Activated T-helper 9 cell treated with anti-CD3 and anti-CD28 coated beads, Interleukin-2, amount 50 U/mL, for 16 hours (primary cell): ENCODE measurements around the gene CTRB2.
"Not testable (repeated sequence)": the region's sequence is repeated elsewhere in the genome, so short reads cannot be mapped to it uniquely, and the experiment has no call there.

Source experiments
- DNase-seq: peaks from one replicate; pipeline ENCODE4 v3.0.0-alpha.2; 2020; ENCODE audit warnings: low read depth

CTRB2 gene

DNA sequence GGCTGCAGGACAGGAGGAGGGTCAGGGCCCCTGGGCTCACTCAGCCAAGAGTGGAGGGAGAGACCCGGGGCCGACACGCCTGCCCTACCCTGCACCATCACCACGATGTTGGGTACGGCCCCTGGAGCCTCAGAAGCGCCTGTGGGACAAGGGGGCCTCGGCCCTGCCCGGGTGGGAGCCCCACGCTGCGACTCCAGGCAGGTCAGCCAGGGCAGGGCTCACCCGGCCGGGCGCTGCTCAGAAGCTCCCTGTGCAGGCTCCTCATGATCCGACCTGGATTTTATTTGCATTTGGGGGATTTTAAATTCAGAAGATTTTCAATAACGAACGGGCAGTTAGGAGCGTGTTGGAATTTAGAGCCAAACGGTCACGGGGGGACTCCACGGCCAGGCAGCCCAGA is 2.1 kb downstream of the CTRB2 start:
- not testable (repeated sequence) for DNase-seq

DNA sequence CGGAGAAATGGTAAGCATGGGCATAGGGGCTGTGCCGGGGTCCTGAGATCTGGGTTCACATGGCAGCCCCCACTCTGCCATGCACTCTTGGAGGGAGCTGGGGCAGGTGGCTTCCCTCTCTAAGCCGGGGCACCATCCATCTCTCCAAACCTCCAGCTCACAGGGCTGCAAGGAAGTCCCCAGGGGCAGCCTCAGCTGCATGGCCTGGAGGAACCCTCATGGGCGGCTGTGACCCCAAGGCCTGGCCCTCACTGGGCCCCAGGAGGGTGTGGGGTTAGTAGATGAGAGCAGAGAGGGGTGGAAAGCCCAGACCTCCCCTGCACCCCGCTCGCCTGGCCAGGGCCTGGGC is 2.6 kb downstream of the CTRB2 start:
- DNase-seq: no peak

DNA sequence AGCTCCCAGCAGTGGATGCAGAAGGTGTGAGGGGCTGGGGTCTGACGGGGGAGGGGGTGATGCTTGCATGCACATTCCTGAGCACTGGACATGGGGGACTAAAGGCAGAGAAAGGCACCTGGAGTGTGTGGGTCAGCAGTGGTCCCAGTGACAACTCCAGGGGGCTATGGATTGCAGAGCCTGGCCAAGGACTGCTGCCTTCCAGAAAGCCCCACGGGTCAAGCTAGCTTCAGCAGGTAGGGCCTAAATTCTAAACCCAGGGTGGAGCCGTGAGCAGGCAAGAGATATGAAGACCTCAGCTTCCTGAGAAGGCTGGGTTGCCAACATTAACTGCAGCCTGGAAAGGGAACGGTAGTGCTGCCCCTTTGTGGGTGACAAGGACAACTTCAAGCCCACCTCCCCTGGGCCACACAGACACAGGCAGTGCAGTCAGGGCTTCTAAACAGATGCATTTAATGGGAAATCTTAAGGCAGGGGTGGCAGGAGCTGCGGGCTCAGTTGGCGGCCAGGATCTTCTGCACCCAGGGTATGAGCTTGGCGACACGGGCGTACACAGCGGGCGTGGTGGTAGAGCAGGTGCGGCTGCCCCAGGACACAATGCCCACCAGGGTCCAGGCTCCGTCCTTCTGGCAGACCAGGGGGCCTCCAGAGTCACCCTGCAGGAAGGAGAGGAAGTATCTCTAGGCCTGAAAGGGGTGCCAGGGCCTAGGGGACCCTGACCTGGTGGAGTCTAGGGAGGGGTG is 3.1 kb downstream of the CTRB2 start:
- no peak for DNase-seq

DNA sequence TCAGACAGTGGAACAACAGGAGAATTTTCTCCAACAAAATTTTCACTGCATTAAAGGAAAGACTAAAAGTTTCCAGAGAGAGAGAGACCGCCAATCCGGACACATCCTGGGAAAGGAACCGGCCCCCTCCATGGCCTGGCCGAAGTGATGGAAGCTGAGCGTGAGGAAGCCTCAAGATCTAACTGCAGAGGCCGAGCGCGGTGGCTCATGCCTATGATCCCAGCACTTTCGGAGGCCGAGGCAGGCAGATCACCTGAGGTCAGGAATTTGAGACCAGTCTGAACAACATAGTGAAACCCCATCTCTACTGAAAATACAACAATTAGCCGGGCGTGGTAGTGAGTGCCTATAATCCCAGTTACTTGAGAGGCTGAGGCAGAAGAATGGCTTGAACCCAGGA is 3.9 kb downstream of the CTRB2 start:
- no peak for DNase-seq

DNA sequence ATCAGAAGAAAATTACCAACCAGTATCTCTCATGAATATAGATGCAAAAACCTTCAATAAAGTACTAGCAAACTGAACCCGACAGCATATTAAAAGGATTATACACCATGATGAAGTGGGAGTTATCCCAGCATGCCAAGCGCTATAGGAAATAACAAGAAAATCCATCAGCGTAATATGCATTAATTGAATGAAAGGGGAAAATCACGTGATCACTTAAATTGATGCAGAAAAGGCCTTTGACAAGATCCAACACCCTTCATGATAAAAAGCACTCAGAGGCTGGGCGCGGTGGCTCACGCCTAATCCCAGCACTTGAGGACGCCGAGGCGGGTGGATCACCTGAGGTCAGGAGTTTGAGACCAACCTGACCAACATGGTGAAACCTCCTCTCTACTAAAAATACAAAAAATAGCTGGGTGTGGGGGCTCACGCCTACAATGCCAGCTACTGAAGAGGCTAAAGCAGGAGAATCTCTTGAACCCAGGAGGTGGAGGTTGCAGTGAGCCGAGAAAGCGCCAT is 4.8 kb downstream of the CTRB2 start:
- DNase-seq: no peak

DNA sequence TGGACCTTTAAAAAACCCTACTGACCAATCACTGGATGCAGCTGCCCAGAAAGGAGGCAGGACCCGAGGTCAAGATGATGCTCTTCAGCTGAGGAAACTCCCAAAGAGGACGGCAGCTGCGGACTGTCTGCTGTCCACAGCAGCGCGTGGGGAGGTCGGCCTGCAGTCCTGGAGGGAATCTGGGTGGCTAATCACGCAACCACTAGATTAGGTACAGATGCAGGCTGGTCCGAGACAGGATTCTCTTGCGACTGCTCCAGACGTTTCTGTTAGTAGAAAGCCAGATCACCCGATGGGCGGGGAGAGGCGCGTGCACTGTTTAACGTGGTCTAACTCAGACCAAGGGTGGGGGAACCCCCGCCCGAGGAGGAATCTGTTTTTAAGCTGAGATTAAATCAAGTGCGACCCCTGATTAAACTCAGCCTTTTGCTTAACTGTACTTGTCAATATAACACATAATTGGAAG is 8.8 kb downstream of the CTRB2 start:
- DNase-seq: no peak

DNA sequence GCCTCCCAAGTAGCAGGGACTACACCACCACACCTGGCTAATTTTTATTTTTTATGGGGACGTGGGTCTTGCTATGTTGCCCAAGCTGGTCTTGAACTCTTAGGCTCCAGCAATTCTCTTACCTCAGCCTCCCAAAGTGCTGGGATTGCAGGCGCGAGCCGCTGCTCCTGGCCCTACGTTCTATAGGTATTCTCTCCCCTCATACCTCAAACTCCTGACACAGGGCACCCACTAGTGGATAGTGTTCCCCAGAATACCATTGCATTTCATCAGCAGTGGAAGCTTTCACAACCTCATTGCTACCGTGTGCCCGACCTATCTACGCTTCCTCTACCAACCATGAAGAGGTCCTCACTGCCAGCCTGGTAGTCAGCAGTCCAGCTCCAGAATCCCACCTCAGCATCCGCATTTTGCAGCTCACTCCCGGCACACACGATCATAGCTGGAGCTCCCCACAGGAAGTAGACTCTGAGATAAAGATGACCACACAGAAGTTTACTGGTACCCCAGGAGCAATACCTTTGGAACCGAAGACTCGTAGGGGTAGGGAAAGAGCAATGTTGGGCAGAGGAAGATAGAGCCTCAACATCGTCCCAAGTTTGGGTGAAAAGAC is 9.3 kb downstream of the CTRB2 start:
- no peak for DNase-seq

DNA sequence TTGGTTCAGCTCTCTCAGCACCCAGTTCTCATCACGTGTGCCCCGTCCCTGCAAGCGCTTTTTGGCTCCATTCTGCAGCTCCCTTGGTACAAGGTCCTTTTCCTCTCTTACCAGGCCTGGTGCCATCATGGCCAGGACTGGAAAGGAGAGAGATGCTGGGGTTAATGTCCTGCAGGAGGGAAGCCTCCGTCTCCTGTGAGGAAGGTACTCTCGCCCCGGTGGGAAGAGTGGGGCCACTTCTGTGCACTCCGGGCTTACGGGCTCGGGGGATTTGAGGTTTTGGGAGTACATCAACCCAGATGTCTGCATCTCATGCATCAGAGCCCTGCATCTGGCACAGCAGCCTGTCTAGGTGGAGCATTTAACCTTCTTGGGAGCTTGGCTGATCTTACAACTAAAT is 10.1 kb downstream of the CTRB2 start:
- no peak for DNase-seq

DNA sequence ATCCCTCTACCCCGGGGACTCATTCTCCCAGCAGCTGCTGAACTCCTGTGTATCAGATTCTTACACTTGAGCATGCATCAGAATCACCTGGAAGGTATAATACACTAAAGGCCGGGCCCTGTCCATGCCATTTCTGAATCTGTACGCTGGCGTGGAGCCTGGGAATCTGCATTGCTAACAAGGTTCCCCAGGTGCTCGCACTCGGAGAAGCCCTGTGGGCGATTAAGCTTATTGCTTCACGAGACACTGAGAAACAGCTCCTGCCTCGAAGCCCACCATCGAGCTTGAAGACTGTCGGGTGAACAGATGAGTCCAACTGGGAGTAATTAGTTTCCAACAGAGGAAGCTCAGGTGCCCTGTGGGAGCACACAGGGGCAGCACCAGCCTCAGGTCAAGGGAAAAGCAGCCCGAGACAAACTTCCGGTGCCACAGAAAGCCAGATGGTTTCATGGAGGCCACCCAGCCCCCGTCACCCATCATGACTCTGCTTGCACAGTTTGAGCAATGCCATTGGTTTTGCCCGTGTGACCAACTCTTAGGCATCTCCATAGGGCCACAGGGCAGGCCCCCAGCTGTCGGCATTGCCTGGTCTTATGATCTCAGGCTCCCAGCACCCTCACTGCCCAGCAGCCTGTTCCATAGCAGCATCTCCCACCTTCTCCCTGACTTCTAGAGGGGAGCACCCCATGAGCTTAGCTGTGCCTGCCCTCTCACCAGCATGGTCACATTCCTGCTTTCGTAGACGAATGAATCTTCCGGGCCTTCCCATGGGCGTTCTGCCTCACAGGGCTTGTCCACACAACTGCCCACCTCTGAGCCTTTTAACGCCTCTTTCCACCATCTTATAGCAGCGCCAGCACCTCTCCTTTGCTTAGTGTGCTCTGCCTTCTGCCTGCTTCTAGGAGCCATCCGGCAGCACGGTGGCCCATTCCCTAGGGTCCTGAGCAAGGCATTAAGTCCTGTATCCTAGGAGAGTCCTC is 10.9 kb downstream of the CTRB2 start:
- DNase-seq: no peak

DNA sequence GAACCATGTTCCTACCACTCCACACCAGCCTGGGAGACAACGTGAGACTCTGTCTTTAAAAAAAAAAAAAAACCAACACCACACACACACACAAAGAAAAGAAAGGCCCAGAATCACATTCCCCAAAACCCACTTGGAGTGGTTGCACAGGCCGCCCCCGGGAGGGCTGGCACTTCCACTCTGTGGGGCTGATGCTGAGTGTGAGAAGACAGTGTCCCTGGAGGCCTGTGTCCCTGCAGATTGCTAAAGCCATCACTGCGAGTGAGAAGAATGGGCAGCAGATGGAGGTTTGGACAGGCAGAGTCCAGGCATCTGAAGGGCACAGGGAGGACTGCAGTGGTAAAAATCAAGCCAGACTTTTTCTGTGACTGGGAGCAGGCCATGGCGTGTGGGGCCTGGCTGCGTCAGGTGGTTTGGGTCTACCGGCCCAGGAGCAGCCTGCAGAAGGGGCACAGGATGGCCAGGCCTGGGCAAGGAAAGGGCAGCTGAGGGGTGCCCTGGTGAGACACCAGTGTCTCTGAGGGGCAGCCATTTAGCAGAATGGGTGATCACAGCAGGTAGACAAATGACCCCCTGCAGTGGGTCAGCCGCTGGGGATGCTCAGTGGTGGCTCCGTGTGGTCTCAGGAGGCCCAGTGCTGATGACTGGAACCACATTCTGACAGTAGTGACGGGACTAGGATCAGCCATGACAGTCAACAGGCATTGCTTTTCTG is 13.1 kb downstream of the CTRB2 start:
- DNase-seq: no peak

DNA sequence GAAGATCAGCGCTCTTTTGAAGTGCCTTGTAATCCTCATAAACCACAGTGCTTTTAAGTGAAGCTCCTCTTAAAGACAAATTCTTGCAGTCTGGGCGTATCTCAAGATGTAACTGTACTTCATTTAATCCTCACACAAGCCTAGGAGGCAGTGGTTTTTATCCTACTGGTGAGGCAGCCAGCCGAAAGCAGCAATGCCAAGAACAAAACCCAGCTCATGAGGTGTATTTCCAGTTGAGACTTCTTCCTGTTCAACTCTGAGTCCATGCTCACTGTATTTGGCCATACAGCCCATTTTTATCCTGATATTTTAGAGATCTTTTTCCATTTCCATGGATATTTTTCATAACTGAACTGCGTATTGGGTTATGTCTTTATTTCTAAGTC is 13.7 kb downstream of the CTRB2 start:
- no peak for DNase-seq

DNA sequence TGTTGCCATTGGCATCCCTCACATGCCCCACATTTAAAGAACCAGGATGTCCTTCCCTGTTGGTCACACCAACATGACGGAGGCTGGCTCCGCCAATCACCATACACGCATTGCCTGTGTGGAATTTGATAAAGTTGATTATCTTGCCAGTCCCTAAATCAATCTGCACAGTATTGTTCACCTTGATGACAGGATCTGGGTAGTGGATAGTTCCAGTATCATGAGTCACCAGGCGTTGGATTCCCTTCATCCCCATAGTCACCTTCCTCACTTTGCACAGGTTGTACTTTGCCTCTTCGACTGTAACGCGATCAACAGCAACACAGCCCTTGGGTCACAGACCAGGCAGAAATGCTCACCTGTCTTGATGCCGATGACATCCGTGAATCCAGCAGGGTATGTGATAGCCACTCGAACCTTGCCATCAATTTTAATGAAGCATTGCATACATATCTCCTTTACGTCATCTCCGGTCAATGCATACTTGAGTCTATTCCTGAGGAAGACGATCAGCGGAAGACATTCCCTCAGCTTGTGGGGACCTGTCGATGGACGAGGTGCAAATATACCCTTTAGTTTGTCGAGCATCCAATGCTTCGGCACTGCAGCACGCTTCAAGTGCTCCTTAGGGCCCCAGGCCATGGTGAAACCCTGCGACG is 14.2 kb downstream of the CTRB2 start:
- no peak for DNase-seq

DNA sequence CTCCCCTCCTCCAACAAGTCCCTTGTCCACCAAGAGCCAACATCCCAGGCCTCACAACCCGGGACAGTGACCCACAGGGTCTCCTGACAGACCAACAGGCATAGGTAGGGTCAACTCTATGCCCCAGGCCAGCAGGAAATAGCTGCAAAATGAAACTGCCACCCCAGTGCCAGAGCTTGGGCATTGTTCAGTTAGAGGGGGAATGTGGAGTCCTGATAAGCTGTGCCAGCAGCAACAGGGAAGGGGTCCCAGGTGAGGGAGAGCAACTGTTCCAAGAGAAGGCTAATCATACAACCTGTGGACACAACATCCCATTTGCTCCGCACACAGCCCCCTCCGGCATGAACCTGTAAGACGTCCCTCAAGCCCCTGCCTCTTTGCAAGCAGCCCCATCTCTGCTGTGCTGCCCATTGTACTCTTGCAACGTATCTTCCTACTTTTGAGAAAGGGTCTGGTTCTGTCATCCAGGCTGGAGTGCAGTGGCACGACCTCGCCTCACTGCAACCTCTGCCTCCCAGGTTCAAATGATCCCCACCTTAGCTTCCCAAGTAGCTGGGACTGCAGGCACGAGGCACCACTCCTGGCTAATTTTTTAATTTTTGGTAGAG is 17.2 kb downstream of the CTRB2 start:
- DNase-seq: no peak

DNA sequence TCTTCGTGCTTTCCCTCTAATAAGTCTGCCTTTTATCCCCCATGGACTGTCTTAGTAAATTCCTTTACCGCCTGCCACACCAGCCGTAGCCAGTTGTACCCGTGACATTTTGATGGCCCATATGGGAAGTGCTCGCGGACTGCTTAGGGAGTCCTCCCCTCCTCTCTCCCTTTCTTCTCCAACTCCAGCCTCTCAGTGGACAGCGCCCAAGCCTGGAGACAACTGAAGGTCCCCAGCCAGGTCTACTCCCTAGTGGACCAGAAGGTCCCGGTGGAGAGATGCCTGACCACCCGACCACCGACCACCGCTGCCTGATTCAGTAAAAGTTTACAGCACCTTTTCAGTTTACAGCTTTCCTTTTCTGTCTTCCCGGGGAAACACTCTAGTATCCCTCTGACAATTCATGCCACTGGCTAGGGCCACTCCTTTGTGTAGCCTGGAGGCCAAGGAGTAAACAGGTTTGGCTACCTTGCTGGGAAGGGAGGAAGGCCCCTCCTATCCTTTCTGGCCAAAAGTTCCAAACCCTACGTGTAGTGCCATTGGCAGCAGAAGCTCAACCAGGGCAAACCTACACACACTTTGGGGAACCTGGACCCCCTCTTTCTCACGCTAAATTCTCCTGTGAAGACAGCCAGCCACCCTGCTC is 18.0 kb downstream of the CTRB2 start:
- no peak for DNase-seq

DNA sequence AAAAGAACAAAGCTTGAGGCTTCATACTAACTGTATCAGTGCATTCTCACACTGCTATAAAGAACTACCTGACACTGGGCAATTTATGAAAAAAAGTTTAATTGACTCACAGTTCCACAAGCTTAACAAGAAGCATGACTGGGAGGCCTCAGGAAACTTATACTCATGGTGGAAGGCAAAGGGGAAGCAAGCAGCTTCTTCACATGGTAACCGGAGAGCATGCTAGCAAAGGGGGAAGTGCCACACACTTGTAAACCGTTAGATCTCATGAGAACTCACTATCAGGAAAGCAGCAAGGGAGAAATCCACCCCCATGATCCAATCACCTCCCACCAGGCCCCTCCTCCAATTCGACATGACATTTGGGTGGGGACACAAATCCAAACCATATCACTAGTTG is 25.3 kb downstream of the CTRB2 start:
- DNase-seq: no peak

DNA sequence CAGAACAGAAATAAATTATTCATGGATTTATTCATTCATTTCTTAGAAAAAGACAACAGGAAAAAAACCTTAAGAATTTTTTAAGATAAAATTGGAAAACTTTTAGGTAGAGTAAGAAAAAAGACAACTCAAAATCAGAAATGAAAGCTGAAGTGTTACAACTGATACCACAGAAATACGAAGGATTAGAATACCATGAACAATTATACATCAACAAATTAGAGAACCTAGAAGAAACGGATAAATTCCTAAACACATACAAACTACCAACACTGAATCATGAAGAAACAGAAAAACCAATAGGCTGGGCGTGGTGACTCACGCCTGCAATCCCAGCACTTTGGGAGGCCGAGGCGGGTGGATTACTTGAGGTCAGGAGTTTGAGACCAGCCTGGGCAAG is 27.8 kb downstream of the CTRB2 start:
- DNase-seq: no peak

DNA sequence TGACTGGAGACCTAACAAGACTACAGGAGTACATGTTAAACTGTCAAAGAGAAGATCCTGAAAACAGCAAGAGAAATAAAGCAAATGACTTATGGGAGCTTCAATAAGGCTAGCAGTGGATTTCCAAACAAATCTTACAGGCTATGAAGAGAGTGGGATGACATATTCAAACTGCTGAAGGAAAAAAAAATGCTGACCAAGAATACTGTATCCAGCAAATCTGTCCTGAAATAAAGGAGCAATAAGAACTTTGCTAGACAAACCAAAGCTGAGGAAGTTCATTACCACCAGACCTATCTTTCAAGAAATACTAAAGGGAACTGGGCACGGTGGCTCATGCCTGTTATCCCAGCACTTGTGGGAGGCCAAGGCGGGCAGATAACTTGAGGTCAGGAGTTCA is 30.0 kb downstream of the CTRB2 start:
- no peak for DNase-seq

DNA sequence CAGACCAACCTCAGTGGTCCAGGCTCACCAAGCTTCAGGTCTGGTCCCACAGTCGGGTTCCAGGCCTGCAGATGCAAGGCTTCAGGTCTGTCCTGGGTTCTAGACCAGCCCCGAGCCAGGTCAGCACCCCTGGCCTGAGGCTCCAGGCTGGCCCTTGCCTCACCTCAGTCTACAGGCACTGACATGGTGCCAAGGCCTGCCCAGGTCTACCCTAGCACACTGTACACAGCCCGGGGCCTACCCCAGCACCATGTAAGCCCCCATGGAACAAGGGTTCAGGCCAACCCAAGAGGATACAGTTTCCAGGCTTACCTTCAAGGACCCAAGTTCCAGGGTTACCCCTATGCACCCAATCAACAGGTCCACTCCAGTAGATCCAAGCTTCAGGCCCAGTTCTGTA is 31.9 kb downstream of the CTRB2 start:
- no peak for DNase-seq

DNA sequence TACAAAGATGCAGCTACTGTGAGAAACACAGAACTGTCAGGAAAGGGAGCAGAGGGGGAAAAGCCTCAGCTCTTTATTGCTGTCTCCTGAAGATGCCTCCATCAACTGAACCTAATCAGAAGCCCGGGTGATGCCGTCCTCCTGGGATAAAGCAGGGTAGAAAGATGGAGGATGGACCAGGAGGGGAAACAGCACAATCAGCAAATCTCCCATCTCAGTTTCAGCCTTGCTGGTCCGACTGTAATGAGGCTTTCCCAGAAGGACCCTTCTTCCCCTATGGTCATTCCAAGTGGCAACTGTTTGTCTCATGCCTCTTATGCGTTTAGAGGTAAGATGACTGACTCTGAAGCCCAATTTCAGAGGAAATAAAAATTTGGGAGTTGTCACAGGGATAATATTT is 34.4 kb downstream of the CTRB2 start:
- DNase-seq: no peak

DNA sequence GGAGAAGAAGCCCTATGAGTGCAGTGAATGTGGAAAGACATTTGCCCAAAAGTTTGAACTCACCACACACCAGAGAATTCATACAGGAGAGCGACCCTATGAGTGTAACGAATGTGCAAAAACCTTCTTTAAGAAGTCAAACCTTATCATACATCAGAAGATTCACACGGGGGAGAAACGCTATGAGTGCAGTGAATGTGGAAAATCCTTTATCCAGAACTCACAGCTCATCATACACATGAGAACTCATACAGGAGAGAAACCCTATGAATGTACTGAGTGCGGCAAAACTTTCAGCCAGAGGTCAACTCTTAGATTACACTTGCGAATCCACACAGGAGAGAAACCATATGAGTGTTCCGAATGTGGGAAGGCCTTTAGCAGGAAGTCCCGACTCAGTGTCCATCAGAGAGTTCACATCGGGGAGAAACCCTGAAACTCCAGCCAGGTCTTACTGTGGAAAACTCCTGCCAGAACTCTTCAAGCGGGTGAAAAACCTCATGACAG is 37.0 kb downstream of the CTRB2 start:
- DNase-seq: no peak
